Caki2 (cell line): ENCODE data around the gene MAL. TPM values are rescaled to one million over a fixed set of nuclear protein-coding genes. Genes with fewer than 3 reads are reported as not detected.

Experiments used
- DNase-seq: peaks from one replicate; pipeline ENCODE4 v3.0.0-alpha.2; 2015; ENCODE audit warnings: low read depth
- in situ Hi-C: cut with HindIII; loops from 2 replicates; pipeline ENCODE4 v1.10.0; 2016; ENCODE audit warnings: low sequenced_read_pairs, low pct_unique_long_range_greater_than_20kb, mixed read lengths
- total RNA-seq: library from RNA; depleted of rRNA; stranded (reverse); fragments of >200 nt; shearing (Covaris generic); gene quantifications from 2 replicates; pipeline ENCODE4 v1.2.3, GENCODE V29; 2014; ENCODE audit warnings: low replicate concordance

The MAL gene
- total RNA-seq, 1 experiment from 2014 or later: 1.4 TPM

- in situ Hi-C loops: no loop called here
Observed at GRCh38 chr2:94994914-94995552, 30.5 kb upstream of the MAL start.

GRCh38 chr2:94995553-94996304 is 29.8 kb upstream of the MAL start:
- DNase-seq: no peak
- in situ Hi-C loops: no loop called here

More at GRCh38 chr2:94994914-94995552, 30.5 kb upstream of the MAL start:
- DNase-seq: no peak

- in situ Hi-C loops: no loop called here
- DNase-seq: peak; percentile 46
Observed at GRCh38 chr2:94996305-94997100, 29.0 kb upstream of the MAL start.

- DNase-seq: no peak
- in situ Hi-C loops: no loop called here
Observed at GRCh38 chr2:94997981-94998930, 27.3 kb upstream of the MAL start.

GRCh38 chr2:94999431-94999883 is 26.1 kb upstream of the MAL start:
- in situ Hi-C loops: no loop called here
- DNase-seq: no peak

- DNase-seq: no peak
- in situ Hi-C loops: no loop called here
Observed at GRCh38 chr2:95001051-95001562, 24.4 kb upstream of the MAL start.

GRCh38 chr2:95001701-95002100 is 23.8 kb upstream of the MAL start:
- DNase-seq: no peak
- in situ Hi-C loops: no loop called here

GRCh38 chr2:95002498-95002897 is 23.0 kb upstream of the MAL start:
- in situ Hi-C loops: no loop called here
- no peak for DNase-seq

GRCh38 chr2:95004287-95004686 is 21.2 kb upstream of the MAL start:
- DNase-seq: no peak
- in situ Hi-C loops: no loop called here

GRCh38 chr2:95004711-95005110 is 20.8 kb upstream of the MAL start:
- DNase-seq: no peak
- in situ Hi-C loops: no loop called here

GRCh38 chr2:95005726-95006125 is 19.8 kb upstream of the MAL start:
- DNase-seq: no peak
- in situ Hi-C loops: no loop called here

GRCh38 chr2:95006588-95006987 is 18.9 kb upstream of the MAL start:
- no peak for DNase-seq
- in situ Hi-C loops: no loop called here

GRCh38 chr2:95007031-95007609 is 18.4 kb upstream of the MAL start:
- no peak for DNase-seq
- in situ Hi-C loops: no loop called here

GRCh38 chr2:95007822-95008221 is 17.7 kb upstream of the MAL start:
- in situ Hi-C loops: no loop called here

GRCh38 chr2:95008306-95008705 is 17.2 kb upstream of the MAL start:
- in situ Hi-C loops: no loop called here
- DNase-seq: peak; percentile 42

More at GRCh38 chr2:95007822-95008221, 17.7 kb upstream of the MAL start:
- DNase-seq: no peak

GRCh38 chr2:95008996-95009395 is 16.5 kb upstream of the MAL start:
- in situ Hi-C loops: no loop called here
- DNase-seq: no peak

GRCh38 chr2:95009412-95009811 is 16.1 kb upstream of the MAL start:
- in situ Hi-C loops: no loop called here
- no peak for DNase-seq
